Measurements from ENCODE around the gene ZC3H14. TPM values are rescaled to one million over a fixed set of nuclear protein-coding genes. Genes with fewer than 3 reads are reported as not detected.

The ZC3H14 gene
- total RNA-seq (2011; cell fraction: chromatin; rRNA removed; ENCODE audit: low replicate concordance), result 59.5 and 89.2 TPM in 2 replicates
- 21.0 and 25.5 TPM in 2 replicates for total RNA-seq (2011; cell fraction: nucleolus; rRNA removed)
- total RNA-seq (2011; cell fraction: nucleoplasm; rRNA removed), result 28.9 and 29.3 TPM in 2 replicates
- total RNA-seq (2014; rRNA removed) (38.0 and 40.4 TPM in 2 replicates), total RNA-seq (2014; rRNA removed; fragmentation: Illumina TruSeq; extraction: Trizol) (51.0 and 55.0 TPM in 2 replicates), total RNA-seq (2015; rRNA removed; fragmentation: Illumina TruSeq; extraction: Trizol) (57.0 and 63.3 TPM in 2 replicates), total RNA-seq (2021) (38.4 and 45.3 TPM in 2 replicates), polyA plus RNA-seq (2011; rRNA removed) (108 and 109 TPM in 2 replicates), polyA plus RNA-seq (2014; fragmentation: Illumina TruSeq; extraction: Trizol) (59.7 and 71.8 TPM in 2 replicates), polyA plus RNA-seq (2014; fragmentation: Nextera tagmentation; extraction: Ambion mirVana) (10 to 100 TPM; 21.1 to 31.1 TPM), polyA plus RNA-seq (2014; rRNA removed) (30.9 and 37.3 TPM in 2 replicates), polyA minus RNA-seq (2011; rRNA and poly(A)+ RNA removed) (137 and 139 TPM in 2 replicates), Bru-seq, nascent RNA (percentile 71 among the genes with signal in this experiment), BruChase-seq, experiment 1, labeled RNA remaining after a 2-hour chase (percentile 78 among the genes with signal in this experiment), BruChase-seq, experiment 2, labeled RNA remaining after a 6-hour chase (percentile 78 among the genes with signal in this experiment)
- polyA plus RNA-seq (2011; cell fraction: cytosol; rRNA removed), result 51.7 and 58.2 TPM in 2 replicates
- 95.6 and 117 TPM in 2 replicates for polyA plus RNA-seq (2011; cell fraction: nucleus; rRNA removed)
- polyA plus RNA-seq (2012), result 29.8 and 38.9 TPM in 2 replicates
- 39.8 and 46.9 TPM in 2 replicates for polyA minus RNA-seq (2011; cell fraction: cytosol; rRNA and poly(A)+ RNA removed)
- 11.4 and 27.1 TPM in 2 replicates for polyA minus RNA-seq (2011; cell fraction: nucleus; rRNA and poly(A)+ RNA removed)
- long read RNA-seq, experiment 1, full-length matches to known transcripts, result 92 of 205 reads
- long read RNA-seq, experiment 1, partial matches to known transcripts, result 26 of 205 reads
- long read RNA-seq, experiment 1, other reads (novel, unspliced or antisense), result 87 of 205 reads
- long read RNA-seq, experiment 2, partial matches to known transcripts, result 1 of 21 reads
- long read RNA-seq, experiment 2, other reads (novel, unspliced or antisense), result 18 of 21 reads
- long read RNA-seq, experiment 3, full-length matches to known transcripts, result 10 of 40 reads
- long read RNA-seq, experiment 3, partial matches to known transcripts, result 16 of 40 reads
- long read RNA-seq, experiment 3, other reads (novel, unspliced or antisense), result 14 of 40 reads

- peak; percentile 96 for ATAC-seq
- 1% methylated on average over 31 of the region's 99 CpGs for WGBS (ENCODE audit: insufficient coverage, low coverage, missing lambda C conversion rate)
- TF ChIP-seq UBTF (IDR thresholded peaks at IDR 0.05; ENCODE audit: borderline replicate concordance in 1 of 2, low read depth in 2 of 2, low read length in 2 of 2) (0 out of 4 replicates have a peak, but pooled peaks have one; percentile 61 to 62), ZNF316 (IDR thresholded peaks at IDR 0.05) (no peak), HNRNPLL (IDR thresholded peaks at IDR 0.05; ENCODE audit: low read depth, low read length, poor library complexity, severe bottlenecking) (peak; percentile 98), NONO (IDR thresholded peaks at IDR 0.05; ENCODE audit: low read depth in 2 of 2, low read length in 1 of 2) (peak in 1 of 2 experiments; percentile 49; a peak in 1 of 4 replicates), FIP1L1 (IDR thresholded peaks at IDR 0.05; ENCODE audit: low read depth, low read length, poor library complexity, severe bottlenecking) (peak; percentile 37), ZNF263 (CRISPR knock-in tag; IDR thresholded peaks at IDR 0.05; ENCODE audit: borderline replicate concordance) (0 out of 2 replicates have a peak, but pooled peaks have one; percentile 10), RBFOX2 (IDR thresholded peaks at IDR 0.05; ENCODE audit: low read depth, low read length) (peak; percentile 88), EP400 (IDR thresholded peaks at IDR 0.05) (peak; percentile 61; the same call in 1 of the 2 replicates), SP1 (CRISPR knock-in tag; IDR thresholded peaks at IDR 0.05) (0 out of 2 replicates have a peak, but pooled peaks have one; percentile 30), GMEB1 (CRISPR knock-in tag; IDR thresholded peaks at IDR 0.05) (peak; percentile 75)
Observed at GRCh38 chr14:88562831-88563686, at the start of gene ZC3H14. TSS of gene ZC3H14 (plus strand) at chr14:88563037. CDS start at chr14:88563134, 97 bp downstream.

More at GRCh38 chr14:88562831-88563686, at the start of gene ZC3H14:
- Histone ChIP-seq H3K4me2 (ENCODE audit: insufficient read depth, low read length) (peak within 1 kb of the TSS; percentile 79), H3K27ac (ENCODE audit: extremely low read depth, low read depth, low read length) (peak within 1 kb of the TSS; percentile 87), H3K9ac (ENCODE audit: insufficient read depth in 1 of 2, low read depth in 2 of 2, low read length in 2 of 2) (peak within 1 kb of the TSS; percentile 84 to 95), H3K27me3 (ENCODE audit: control insufficient read depth in 2 of 2, insufficient read depth in 2 of 2, low read length in 2 of 2) (no peaks in the 10 kb centered on the region), H3K4me3 (peak within 1 kb of the TSS; percentile 90), H3K9me3 (replicated peaks; ENCODE audit: control insufficient read depth, insufficient read depth, low read depth, low read length) (no peaks in the 10 kb centered on the region), H3K4me1 (replicated peaks in 1 of 2; ENCODE audit: control insufficient read depth in 2 of 2, insufficient read depth in 2 of 2, low read length in 2 of 2) (peaks cover 0 to 6% of the 10 kb centered on the region in 2 experiments; a peak in 4 of 5 replicates), H3K79me2 (ENCODE audit: control insufficient read depth, insufficient read depth, low read length) (peaks cover 25% of the 10 kb centered on the region), H2AFZ (ENCODE audit: low read depth, low read length) (peak within 1 kb of the TSS; percentile 93), H4K20me1 (replicated peaks; ENCODE audit: control insufficient read depth, insufficient read depth, low read length) (no peaks in the 10 kb centered on the region), H3K9me1 (ENCODE audit: control insufficient read depth, insufficient read depth, low read length) (no peaks in the 10 kb centered on the region), H3K36me3 (ENCODE audit: control insufficient read depth, insufficient read depth, low read length) (peaks cover 22% of the 10 kb centered on the region)
- TSS peak; percentile 71 for BruUV-seq (replicated peaks)
- intact Hi-C loops (cut with micrococcal nuclease) (loop anchor here (5.0 kb wide), 3 partner anchors 376 to 541 kb away; no protein-coding TSS in a partner anchor), in situ Hi-C loops (cut with MboI) (loop anchor here (25.0 kb wide), 1 partner anchor 576 kb away; the partner anchor contains the start of gene GALC)
- DNase-seq (ENCODE audit: extremely low read depth in 1 of 4, low spot score in 3 of 4) (peak; percentile 86 to 88 (median 87)), FAIRE-seq (peak; percentile 87)
- CTCF ChIA-PET (ENCODE audit: low intra/inter-chr PET ratio), result no interaction called here
- POLR2A ChIA-PET, result interaction anchor here (0.5 to 0.6 kb wide), 2 partner anchors 99 to 402 kb away, joined by 3 read pairs; no protein-coding TSS in a partner anchor

Measured in K562 (cell line).